GM20000 (cell line): Measurements from ENCODE around the gene CTXN1.

Experiments used
- DNase-seq: peaks from one replicate; pipeline ENCODE4 v3.0.0; 2012; ENCODE audit warnings: low spot score
- CTCF ChIP-seq: IDR thresholded peaks from 2 replicates; pipeline ENCODE4 v1.5.1; 2012; ENCODE audit warnings: mild to moderate bottlenecking, control low read depth; ENCODE audit errors: extremely low read depth, missing control alignments

CTXN1 gene

GRCh38 chr19:7879836-7880235 is 46.1 kb downstream of the CTXN1 start:
- no peak for TF ChIP-seq CTCF
- no peak for DNase-seq

- no peak for DNase-seq
- no peak for TF ChIP-seq CTCF
These were observed 46.7 kb downstream of the CTXN1 start for GRCh38 chr19:7879111-7879807.

GRCh38 chr19:7877249-7877836 is 48.6 kb downstream of the CTXN1 start:
- no peak for DNase-seq
- TF ChIP-seq CTCF = no peak

- TF ChIP-seq CTCF = no peak
- DNase-seq = no peak
These were observed 51.0 kb downstream of the CTXN1 start for GRCh38 chr19:7874897-7875273.
